IMR-90 (cell line): ENCODE results near the gene ARNT2. TPM values are rescaled to one million over a fixed set of nuclear protein-coding genes. Genes with fewer than 3 reads are reported as not detected.

ENCODE experiments used
- ATAC-seq: fragments of 200-7000 bp; cut with Tn5 transposase; 2 replicates; pipeline ENCODE4 v1.9.1; 2020; ENCODE audit warnings: low read depth, mild to moderate bottlenecking, moderate library complexity
- BruUV-seq: library from RNA; stranded (reverse); fragments of 400-500 nt; replicated peaks from 2 replicates; lab custom pipeline; 2021; lab: Mats Ljungman, UMichigan
- CTCF ChIA-PET: fragments of 300-600 bp; formaldehyde crosslinking; extraction: SDS; loops from one replicate; lab custom pipeline; 2021; ENCODE audit warnings: antibody characterized with exemption; lab: Yijun Ruan, JAX
- POLR2A ChIA-PET: fragments of 300-600 bp; sonication (Branson Sonifier 250); formaldehyde crosslinking; loops from one replicate; lab custom pipeline; 2022; ENCODE audit warnings: antibody characterized with exemption; ENCODE audit not compliant: unreplicated experiment; lab: Charles Lee
- DNase-seq: peaks from one replicate; pipeline ENCODE4 v3.0.0; 2013
- H2AFZ ChIP-seq: replicated peaks from 2 replicates; pipeline ENCODE3; 2013; ENCODE audit warnings: low read length, mild to moderate bottlenecking; ENCODE audit not compliant: poor library complexity
- H2AK5ac ChIP-seq: 2 replicates; pipeline ENCODE4 v1.6.1; 2013; ENCODE audit warnings: low read depth, low read length, inconsistent platforms
- H2AK9ac ChIP-seq: replicated peaks from 2 replicates; pipeline ENCODE3; 2013; ENCODE audit warnings: mild to moderate bottlenecking, low read depth, low read length, moderate library complexity; ENCODE audit not compliant: poor library complexity
- H2BK120ac ChIP-seq: 2 replicates; pipeline ENCODE4 v1.6.1; 2013; ENCODE audit warnings: low read depth, low read length, inconsistent platforms
- H2BK15ac ChIP-seq: 3 replicates; pipeline ENCODE4 v1.6.1; 2013; ENCODE audit warnings: low read depth, low read length, inconsistent platforms
- H2BK20ac ChIP-seq: 2 replicates; pipeline ENCODE4 v1.6.1; 2013; ENCODE audit warnings: low read depth, mild to moderate bottlenecking, inconsistent platforms, low read length, moderate library complexity
- H2BK5ac ChIP-seq: 2 replicates; pipeline ENCODE4 v1.6.1; 2013; ENCODE audit warnings: mild to moderate bottlenecking, low read depth, low read length, inconsistent platforms; ENCODE audit not compliant: poor library complexity, severe bottlenecking
- H3K14ac ChIP-seq: replicated peaks from 2 replicates; pipeline ENCODE4 v1.6.1; 2013; ENCODE audit warnings: low read depth, low read length, inconsistent platforms
- H3K18ac ChIP-seq: 2 replicates; pipeline ENCODE4 v1.6.1; 2013; ENCODE audit warnings: low read depth, low read length, control low read depth
- H3K23ac ChIP-seq: 2 replicates; pipeline ENCODE4 v1.6.1; 2013; ENCODE audit warnings: low read depth, low read length, inconsistent platforms
- H3K27ac ChIP-seq: 2 replicates; pipeline ENCODE4 v1.5.1; 2013; ENCODE audit warnings: mild to moderate bottlenecking, control low read depth, low read length; ENCODE audit not compliant: insufficient read depth
- H3K27me3 ChIP-seq: 2 replicates; pipeline ENCODE4 v1.6.1; 2013; ENCODE audit warnings: low read length; ENCODE audit not compliant: control insufficient read depth, insufficient read depth
- H3K36me3 ChIP-seq: 2 replicates; pipeline ENCODE4 v1.6.1; 2013; ENCODE audit warnings: low read length, mixed read lengths; ENCODE audit not compliant: control insufficient read depth, insufficient read depth
- H3K4ac ChIP-seq: 2 replicates; pipeline ENCODE4 v1.6.1; 2013; ENCODE audit warnings: low read depth, low read length, inconsistent platforms
- H3K4me1 ChIP-seq: 2 replicates; pipeline ENCODE4 v1.6.1; 2013; ENCODE audit warnings: low read length, mixed read lengths; ENCODE audit not compliant: control insufficient read depth, insufficient read depth
- H3K4me2 ChIP-seq: 2 replicates; pipeline ENCODE4 v1.6.1; 2013; ENCODE audit warnings: low read depth, mild to moderate bottlenecking, control low read depth, low read length, moderate library complexity
- H3K4me3 ChIP-seq: 2 replicates; pipeline ENCODE4 v1.5.1; 2013; ENCODE audit warnings: low read depth, mild to moderate bottlenecking, control low read depth, low read length, moderate library complexity; ENCODE audit not compliant: insufficient read depth
- H3K56ac ChIP-seq: 2 replicates; pipeline ENCODE4 v1.6.1; 2013; ENCODE audit warnings: low read length, inconsistent platforms; ENCODE audit not compliant: insufficient read depth; ENCODE audit errors: extremely low read depth
- H3K79me1 ChIP-seq, 2 experiments: 2 replicates each; pipeline ENCODE4 v1.6.1; 2013; ENCODE audit warnings: low read length in 2 of 2, inconsistent platforms in 1 of 2, low read depth in 1 of 2
- H3K9ac ChIP-seq: 2 replicates; pipeline ENCODE4 v1.6.1; 2013; ENCODE audit warnings: low read depth, low read length, control low read depth
- H3K9me1 ChIP-seq: 2 replicates; pipeline ENCODE4 v1.6.1; 2013; ENCODE audit warnings: low read length, inconsistent platforms; ENCODE audit not compliant: insufficient read depth
- H3K9me3 ChIP-seq: 2 replicates; pipeline ENCODE4 v1.6.1; 2013; ENCODE audit warnings: low read length; ENCODE audit not compliant: control insufficient read depth, insufficient read depth
- H4K20me1 ChIP-seq: 2 replicates; pipeline ENCODE4 v1.6.1; 2013; ENCODE audit warnings: low read length, inconsistent platforms; ENCODE audit not compliant: insufficient read depth
- H4K5ac ChIP-seq: 2 replicates; pipeline ENCODE4 v1.6.1; 2013; ENCODE audit warnings: mild to moderate bottlenecking, low read depth, low read length, control low read depth
- H4K8ac ChIP-seq, 2 experiments: 2 replicates each; pipeline ENCODE4 v1.6.1; 2013; ENCODE audit warnings: low read depth in 2 of 2, low read length in 2 of 2, control low read depth in 1 of 2, inconsistent platforms in 1 of 2
- H4K91ac ChIP-seq: 2 replicates; pipeline ENCODE4 v1.6.1; 2013; ENCODE audit warnings: low read depth, low read length, inconsistent platforms; ENCODE audit not compliant: insufficient read depth
- BHLHE40 ChIP-seq: fragments of 150-350 bp; IDR thresholded peaks from 2 replicates; pipeline ENCODE4 v1.6.1; 2016; ENCODE audit warnings: mild to moderate bottlenecking, low read depth, low read length
- CEBPB ChIP-seq: IDR thresholded peaks from 2 replicates; pipeline ENCODE4 v1.6.1; 2012; ENCODE audit warnings: low read depth, low read length, improper control_type of control experiment
- CHD1 ChIP-seq: IDR thresholded peaks from 2 replicates; pipeline ENCODE4 v1.6.1; 2012; ENCODE audit warnings: low read depth, low read length, improper control_type of control experiment
- FOS ChIP-seq: fragments of 150-350 bp; IDR thresholded peaks from 2 replicates; pipeline ENCODE4 v1.6.1; 2016; ENCODE audit warnings: low read depth, low read length
- MAFK ChIP-seq: IDR thresholded peaks from 2 replicates; pipeline ENCODE4 v1.6.1; 2012; ENCODE audit warnings: low read depth, low read length, improper control_type of control experiment
- MAZ ChIP-seq: IDR thresholded peaks from 2 replicates; pipeline ENCODE4 v1.6.1; 2012; ENCODE audit warnings: low read depth, mild to moderate bottlenecking, low read length, improper control_type of control experiment, moderate library complexity, borderline replicate concordance
- MXI1 ChIP-seq: IDR thresholded peaks from 2 replicates; pipeline ENCODE4 v1.6.1; 2012; ENCODE audit warnings: low read depth, mild to moderate bottlenecking, low read length, moderate library complexity, borderline replicate concordance
- NFE2L2 ChIP-seq: fragments of 150-350 bp; IDR thresholded peaks from 2 replicates; pipeline ENCODE4 v1.6.1; 2016; ENCODE audit warnings: low read depth, mild to moderate bottlenecking, low read length
- POLR2A ChIP-seq: IDR thresholded peaks from 2 replicates; pipeline ENCODE4 v1.6.1; 2012; ENCODE audit warnings: mild to moderate bottlenecking, low read depth, low read length
- RAD21 ChIP-seq: IDR thresholded peaks from 2 replicates; pipeline ENCODE4 v1.6.1; 2012; ENCODE audit warnings: low read length, improper control_type of control experiment
- RCOR1 ChIP-seq: IDR thresholded peaks from 2 replicates; pipeline ENCODE4 v1.6.1; 2012; ENCODE audit warnings: mild to moderate bottlenecking, low read length, improper control_type of control experiment; ENCODE audit not compliant: insufficient replicate concordance
- RFX5 ChIP-seq: IDR thresholded peaks from 2 replicates; pipeline ENCODE4 v1.8.0; 2012; ENCODE audit warnings: low read depth, mild to moderate bottlenecking, low read length, moderate library complexity
- SMC3 ChIP-seq: fragments of 150-350 bp; IDR thresholded peaks from 2 replicates; pipeline ENCODE4 v1.6.1; 2016; ENCODE audit warnings: low read depth, mild to moderate bottlenecking, antibody characterized with exemption, low read length, moderate library complexity
- WGBS, 2 experiments: methylation state at CpG; one replicate each; pipeline versions ENCODE4 v1.1.5 to v1.1.7; 2013; ENCODE audit warnings: missing lambda C conversion rate in 2 of 2; ENCODE audit not compliant: insufficient read length in 1 of 2; ENCODE audit errors: extremely low coverage in 2 of 2; 5-methylcytosine and 5-hydroxymethylcytosine counted together
- dilution Hi-C: fragments of 300-500 bp; cut with HindIII; formaldehyde crosslinking; loops from one replicate; pipeline ENCODE4 v1.14.3; 2018; ENCODE audit warnings: low sequenced_read_pairs; ENCODE audit not compliant: unreplicated experiment
- in situ Hi-C: fragments of 300-500 bp; cut with MboI; formaldehyde crosslinking; loops from 3 replicates; pipeline ENCODE4 v1.14.3; 2019; ENCODE audit warnings: low sequenced_read_pairs, inconsistent platforms, mixed read lengths
- intact Hi-C: fragments of 100-400 bp; cut with micrococcal nuclease; formaldehyde crosslinking; loops from 2 replicates; pipeline ENCODE4 v1.10.0; 2022
- polyA plus RNA-seq, 3 experiments: library from polyadenylated mRNA; depleted of rRNA; stranded (reverse); fragments of >200 nt; gene quantifications; 2 replicates each; pipeline ENCODE4 v1.2.3, GENCODE V29; 2012; ENCODE audit warnings: low replicate concordance in 1 of 3
- total RNA-seq: library from RNA; depleted of rRNA; stranded (reverse); fragments of >200 nt; gene quantifications from 2 replicates; pipeline ENCODE4 v1.2.3, GENCODE V29; 2012
- TF ChIP-seq, protein P1 (sequence below): conservative IDR thresholded peaks from 2 replicates; pipeline ENCODE4 v1.5.1; 2012; ENCODE audit warnings: mild to moderate bottlenecking, low read depth, low read length, improper control_type of control experiment
- TF ChIP-seq, protein P2 (sequence below): fragments of 150-350 bp; IDR thresholded peaks from 2 replicates; pipeline ENCODE4 v1.6.1; 2017; ENCODE audit warnings: mild to moderate bottlenecking, antibody characterized with exemption, low read length, low read depth
- TF ChIP-seq, protein P3 (sequence below): fragments of 150-350 bp; IDR thresholded peaks from 2 replicates; pipeline ENCODE4 v1.6.1; 2016; ENCODE audit warnings: low read depth, mild to moderate bottlenecking, low read length, moderate library complexity, borderline replicate concordance

ARNT2 gene
- total and polyA plus RNA-seq, 2 of the 4 experiments (the other 2 are of a cell fraction): 18.2 to 19.0 TPM

DNA sequence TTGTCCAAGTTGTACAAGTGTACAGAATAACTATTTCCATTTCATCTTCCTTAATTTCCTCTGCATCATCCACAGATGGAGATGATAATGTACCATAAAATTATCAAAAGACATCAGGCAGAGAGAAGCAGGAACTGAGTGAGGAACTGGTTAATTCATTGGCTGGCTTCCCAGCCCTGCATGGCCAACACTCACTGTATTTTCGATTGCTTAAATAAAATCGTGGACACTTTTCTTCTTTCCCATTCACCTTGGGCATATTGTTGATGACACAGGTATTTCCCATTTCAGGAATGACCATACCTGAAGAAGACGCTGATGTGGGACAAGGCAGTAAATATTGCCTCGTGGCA, 146.7 kb downstream of the ARNT2 start:
- no TSS peak for BruUV-seq
- Histone ChIP-seq H3K9ac (peak overlapping the region; percentile 87), H3K18ac (peak overlapping the region; percentile 99), H2BK15ac (peak overlapping the region; percentile 96; the same call in 2 of the 3 replicates), H4K5ac (peak overlapping the region; percentile 97), H3K27me3 (no peaks in the 10 kb centered on the region), H3K4ac (peak overlapping the region; percentile 99), H3K36me3 (peaks cover 15% of the 10 kb centered on the region), H3K4me2 (peak overlapping the region; percentile 72), H4K20me1 (no peaks in the 10 kb centered on the region), H3K4me1 (peaks cover 20% of the 10 kb centered on the region), H2AK9ac (peak overlapping the region; percentile 50), H3K4me3 (no peak overlapping the region), H4K8ac (peak overlapping the region; percentile 83 to 96), H3K27ac (peak overlapping the region; percentile 98), H2AFZ (no peak overlapping the region), H3K9me1 (peaks cover 20% of the 10 kb centered on the region), H2BK120ac (peak overlapping the region; percentile 99), H4K91ac (peak overlapping the region; percentile 99), H2BK5ac (peak overlapping the region; percentile 100), H3K14ac (peak overlapping the region; percentile 100), H3K9me3 (no peaks in the 10 kb centered on the region), H3K79me1 (peaks cover 17 to 41% of the 10 kb centered on the region in 2 experiments), H2BK20ac (peak overlapping the region; percentile 99), H3K56ac (peak overlapping the region; percentile 99), H3K23ac (peak overlapping the region; percentile 98), H2AK5ac (peak overlapping the region; percentile 92)
- 67% methylated on average over 3 of the region's 4 CpGs; no CpG with 5 or more reads in 1 of the 2 experiments for WGBS, 2 experiments
- POLR2A ChIA-PET: interaction anchor here (0.6 kb wide), 2 partner anchors 28 to 415 kb away, joined by 3 read pairs; no protein-coding TSS in a partner anchor
- CTCF ChIA-PET: no interaction called here
- TF ChIP-seq RCOR1: no peak
- no peak for TF ChIP-seq POLR2A
- no peak for TF ChIP-seq BHLHE40
- TF ChIP-seq SMC3: no peak
- no peak for TF ChIP-seq RAD21
- TF ChIP-seq MAFK: no peak
- no peak for TF ChIP-seq MAZ
- TF ChIP-seq, protein P1, sequence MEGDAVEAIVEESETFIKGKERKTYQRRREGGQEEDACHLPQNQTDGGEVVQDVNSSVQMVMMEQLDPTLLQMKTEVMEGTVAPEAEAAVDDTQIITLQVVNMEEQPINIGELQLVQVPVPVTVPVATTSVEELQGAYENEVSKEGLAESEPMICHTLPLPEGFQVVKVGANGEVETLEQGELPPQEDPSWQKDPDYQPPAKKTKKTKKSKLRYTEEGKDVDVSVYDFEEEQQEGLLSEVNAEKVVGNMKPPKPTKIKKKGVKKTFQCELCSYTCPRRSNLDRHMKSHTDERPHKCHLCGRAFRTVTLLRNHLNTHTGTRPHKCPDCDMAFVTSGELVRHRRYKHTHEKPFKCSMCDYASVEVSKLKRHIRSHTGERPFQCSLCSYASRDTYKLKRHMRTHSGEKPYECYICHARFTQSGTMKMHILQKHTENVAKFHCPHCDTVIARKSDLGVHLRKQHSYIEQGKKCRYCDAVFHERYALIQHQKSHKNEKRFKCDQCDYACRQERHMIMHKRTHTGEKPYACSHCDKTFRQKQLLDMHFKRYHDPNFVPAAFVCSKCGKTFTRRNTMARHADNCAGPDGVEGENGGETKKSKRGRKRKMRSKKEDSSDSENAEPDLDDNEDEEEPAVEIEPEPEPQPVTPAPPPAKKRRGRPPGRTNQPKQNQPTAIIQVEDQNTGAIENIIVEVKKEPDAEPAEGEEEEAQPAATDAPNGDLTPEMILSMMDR: no peak
- TF ChIP-seq, protein P2, sequence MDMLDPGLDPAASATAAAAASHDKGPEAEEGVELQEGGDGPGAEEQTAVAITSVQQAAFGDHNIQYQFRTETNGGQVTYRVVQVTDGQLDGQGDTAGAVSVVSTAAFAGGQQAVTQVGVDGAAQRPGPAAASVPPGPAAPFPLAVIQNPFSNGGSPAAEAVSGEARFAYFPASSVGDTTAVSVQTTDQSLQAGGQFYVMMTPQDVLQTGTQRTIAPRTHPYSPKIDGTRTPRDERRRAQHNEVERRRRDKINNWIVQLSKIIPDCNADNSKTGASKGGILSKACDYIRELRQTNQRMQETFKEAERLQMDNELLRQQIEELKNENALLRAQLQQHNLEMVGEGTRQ: no peak
- TF ChIP-seq FOS: no peak
- no peak for TF ChIP-seq MXI1
- TF ChIP-seq CEBPB: no peak
- TF ChIP-seq RFX5: no peak
- no peak for TF ChIP-seq CHD1
- TF ChIP-seq, protein P3, sequence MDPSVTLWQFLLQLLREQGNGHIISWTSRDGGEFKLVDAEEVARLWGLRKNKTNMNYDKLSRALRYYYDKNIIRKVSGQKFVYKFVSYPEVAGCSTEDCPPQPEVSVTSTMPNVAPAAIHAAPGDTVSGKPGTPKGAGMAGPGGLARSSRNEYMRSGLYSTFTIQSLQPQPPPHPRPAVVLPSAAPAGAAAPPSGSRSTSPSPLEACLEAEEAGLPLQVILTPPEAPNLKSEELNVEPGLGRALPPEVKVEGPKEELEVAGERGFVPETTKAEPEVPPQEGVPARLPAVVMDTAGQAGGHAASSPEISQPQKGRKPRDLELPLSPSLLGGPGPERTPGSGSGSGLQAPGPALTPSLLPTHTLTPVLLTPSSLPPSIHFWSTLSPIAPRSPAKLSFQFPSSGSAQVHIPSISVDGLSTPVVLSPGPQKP: no peak
- TF ChIP-seq NFE2L2: no peak
- dilution Hi-C loops: no loop called here
- intact Hi-C loops: loop anchor here (1.0 to 5.0 kb wide), 3 partner anchors 66 to 228 kb away; partner anchors contain the start of gene CEMIP
- DNase-seq: peak; percentile 68
- ATAC-seq: peak; percentile 13
- in situ Hi-C loops: no loop called here
